ENCODE data around the gene MAPK9.
A peak's percentile ranks its signal among the peaks of the same experiment; 100 is the strongest.
"Not testable (repeated sequence)": the region's sequence is repeated elsewhere in the genome, so short reads cannot be mapped to it uniquely, and the experiment has no call there.

Gene MAPK9

DNA sequence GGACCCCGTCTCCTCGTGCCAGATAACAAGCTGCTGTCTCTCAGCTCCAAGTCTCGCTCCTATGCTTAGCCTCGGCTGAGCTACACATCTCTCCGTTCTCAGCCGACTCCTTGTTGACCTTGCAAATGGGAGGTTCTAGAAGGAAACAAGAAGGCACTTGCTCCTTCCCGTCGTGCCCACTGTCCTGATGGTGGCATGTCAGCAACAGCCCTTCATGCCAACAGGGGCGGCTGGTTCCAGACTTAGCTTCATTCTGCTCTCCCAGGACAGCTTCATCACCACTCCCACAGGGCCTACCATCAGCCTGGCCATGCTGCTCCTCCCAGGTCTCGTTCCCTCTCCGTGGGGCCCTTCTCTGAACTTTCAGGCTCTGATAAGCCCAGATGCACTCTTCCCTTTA, 69.8 kb downstream of the MAPK9 start:
- no peak for DNase-seq

DNA sequence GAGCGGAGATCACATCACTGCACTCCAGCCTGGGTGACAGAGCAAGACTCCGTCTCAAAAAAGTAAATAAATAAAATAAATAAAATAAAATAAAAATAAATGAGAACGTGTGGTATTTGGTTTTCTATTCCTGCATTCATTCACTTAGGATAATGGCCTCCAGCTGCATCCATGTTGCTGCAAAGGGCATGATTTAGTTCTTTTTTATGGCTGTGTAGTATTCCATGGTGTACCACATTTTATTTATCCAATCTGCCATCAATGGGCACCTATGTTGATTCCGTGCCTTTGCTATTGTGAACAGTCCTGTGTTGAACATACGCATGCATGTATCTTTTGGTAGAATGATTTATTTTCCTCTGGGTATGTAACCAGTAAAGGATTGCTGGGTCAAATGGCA, 74.1 kb downstream of the MAPK9 start:
- no peak for DNase-seq

DNA sequence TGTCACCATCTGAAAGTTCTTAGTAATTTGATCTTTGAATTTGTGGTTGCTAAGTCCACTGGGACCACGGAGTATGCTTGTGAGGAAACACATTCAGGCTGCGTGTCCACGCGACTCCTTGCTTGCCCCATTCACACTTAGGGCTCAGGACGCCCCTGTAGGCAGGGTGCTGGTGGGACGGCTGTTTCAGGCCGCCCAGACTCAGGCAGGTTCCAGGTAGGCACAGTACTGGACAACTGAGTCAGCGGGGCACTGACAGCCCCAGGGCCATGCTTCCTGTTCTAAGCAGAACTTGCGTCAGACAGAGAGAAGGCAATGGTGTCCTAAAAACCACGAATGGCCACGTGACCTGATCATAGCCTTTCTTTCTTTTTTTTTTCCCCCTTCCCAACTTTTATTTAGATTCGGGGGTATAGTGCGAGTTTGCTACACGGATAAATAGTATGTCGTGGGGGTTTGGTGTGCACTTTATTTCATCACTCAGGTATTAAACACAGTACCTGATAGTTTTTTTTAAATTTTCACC, 75.2 kb downstream of the MAPK9 start:
- DNase-seq, result no peak

DNA sequence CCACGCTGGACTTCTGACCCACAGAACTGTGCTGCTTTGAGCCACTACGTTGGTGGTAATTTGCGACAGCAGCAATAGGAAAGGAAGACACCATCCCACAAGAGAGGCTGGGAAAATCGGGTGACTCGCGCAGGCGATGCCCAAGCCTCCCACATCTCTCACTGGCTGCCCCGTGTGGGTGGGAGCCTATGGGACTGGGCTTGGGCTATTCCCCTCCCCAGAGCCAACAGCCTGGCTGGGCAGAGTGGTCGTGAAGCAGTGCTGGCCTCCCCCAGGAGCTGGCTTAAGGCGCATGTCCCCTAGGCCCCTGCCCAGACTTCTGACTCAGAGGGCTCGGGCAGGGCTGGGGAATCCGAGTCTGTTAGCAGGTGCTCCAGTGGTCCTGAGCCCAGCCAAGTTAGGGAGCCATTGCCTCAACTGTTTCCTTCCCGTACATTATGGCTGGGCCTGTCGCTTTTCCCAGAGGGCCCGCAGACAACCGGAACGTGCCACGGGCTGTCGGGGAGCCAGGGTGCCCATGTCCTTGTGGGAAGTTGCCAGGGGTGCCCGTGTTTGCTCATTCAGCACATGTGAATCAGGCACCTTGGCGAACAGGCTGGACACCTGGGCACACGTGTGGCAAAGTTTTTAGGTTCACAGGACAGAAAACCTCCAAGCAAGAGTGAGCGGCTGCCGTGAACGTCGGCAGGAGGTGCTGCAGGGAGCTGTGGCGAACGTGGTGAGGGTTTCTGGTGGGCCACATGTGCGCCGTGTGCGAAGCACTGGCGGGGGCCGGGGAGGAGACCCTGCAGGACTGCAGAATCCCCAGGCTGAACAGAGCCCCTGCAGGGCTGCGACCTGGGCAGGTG, 75.9 kb downstream of the MAPK9 start:
- no peak for DNase-seq

DNA sequence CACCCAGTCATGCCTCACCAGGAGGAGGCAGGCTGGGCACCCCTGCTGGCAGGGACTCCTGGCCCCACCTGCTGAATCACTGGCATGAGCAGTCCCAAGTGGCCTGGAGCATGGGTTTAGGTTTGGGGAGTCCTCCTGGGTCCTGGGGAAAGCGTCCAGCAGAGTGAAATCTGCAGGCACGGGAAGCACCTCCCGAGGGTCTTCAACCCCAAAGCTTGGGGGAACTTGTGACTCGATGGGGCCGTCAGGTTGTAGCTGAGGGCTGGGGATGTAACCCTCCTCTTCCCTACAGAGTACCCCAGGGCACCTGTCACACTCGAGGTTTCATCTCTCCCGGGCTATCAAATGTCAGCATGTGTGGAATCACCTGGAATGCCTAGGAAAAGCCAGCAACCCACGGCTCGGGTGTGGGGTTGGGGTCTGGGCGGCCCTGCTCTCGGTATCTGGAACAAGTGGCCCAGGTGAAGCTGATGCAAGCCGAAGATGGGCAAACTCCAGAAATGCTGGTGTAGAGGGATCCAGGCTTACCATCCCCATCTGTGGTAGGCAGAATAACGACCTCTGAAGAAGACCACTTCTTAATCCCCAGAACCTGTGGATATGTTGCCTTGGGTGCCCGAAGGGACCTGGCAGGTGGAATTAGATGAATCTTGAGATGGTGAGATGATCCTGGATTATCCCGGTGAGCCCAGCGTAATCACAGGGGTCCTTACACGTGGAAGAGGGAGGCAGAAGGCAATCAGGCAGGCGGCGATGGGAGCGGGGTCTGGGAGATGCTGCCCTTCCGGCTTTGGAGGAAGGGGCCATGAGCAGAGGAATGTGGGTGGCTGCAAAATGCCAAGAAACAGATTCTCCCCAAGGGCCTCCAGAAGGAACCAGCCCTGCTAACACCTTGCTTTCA, 76.8 kb downstream of the MAPK9 start:
- no peak for DNase-seq

DNA sequence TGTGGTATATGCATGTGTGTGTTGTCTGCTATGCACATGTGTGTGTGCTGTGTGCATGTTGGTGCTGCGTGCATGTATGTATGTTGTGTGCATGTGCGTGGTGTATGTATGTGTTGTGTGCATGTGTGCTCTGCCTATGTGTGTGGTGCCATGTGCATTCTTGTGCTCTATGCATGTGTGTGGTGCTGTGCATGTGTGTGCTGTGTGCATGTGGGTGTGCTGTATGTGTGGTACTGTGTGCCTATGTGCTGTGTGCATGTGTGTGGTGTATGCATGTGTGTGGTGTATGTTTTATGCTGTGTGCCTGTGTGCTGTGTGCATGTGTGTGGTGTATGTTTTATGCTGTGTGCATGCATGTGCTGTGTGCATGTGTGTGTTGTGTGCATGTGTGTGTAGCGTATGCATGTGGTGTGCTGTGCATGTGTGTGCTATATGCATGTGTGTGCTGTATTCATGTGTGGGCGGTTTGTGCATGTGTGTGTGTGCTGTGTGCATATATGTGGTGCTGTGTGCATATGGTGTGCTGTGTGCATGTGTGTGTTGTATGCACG, 78.2 kb downstream of the MAPK9 start:
- DNase-seq, result no peak

DNA sequence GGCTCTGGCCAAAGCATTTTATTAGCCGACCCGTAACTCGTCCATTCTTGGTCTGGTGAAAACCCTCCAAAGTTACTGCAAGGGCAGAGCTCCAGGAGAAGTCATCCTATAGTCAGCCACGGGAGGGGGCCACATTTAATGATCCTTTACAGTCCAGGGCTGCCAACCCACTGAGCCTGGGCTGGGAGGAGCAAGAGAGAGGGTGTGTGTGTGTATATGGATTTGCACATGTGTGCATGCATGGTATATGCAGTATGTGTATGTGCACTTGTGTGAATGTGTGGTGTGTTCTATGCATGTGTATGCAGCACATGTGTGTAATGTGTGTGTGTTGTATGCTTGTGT, 78.7 kb downstream of the MAPK9 start:
- no peak for DNase-seq

DNA sequence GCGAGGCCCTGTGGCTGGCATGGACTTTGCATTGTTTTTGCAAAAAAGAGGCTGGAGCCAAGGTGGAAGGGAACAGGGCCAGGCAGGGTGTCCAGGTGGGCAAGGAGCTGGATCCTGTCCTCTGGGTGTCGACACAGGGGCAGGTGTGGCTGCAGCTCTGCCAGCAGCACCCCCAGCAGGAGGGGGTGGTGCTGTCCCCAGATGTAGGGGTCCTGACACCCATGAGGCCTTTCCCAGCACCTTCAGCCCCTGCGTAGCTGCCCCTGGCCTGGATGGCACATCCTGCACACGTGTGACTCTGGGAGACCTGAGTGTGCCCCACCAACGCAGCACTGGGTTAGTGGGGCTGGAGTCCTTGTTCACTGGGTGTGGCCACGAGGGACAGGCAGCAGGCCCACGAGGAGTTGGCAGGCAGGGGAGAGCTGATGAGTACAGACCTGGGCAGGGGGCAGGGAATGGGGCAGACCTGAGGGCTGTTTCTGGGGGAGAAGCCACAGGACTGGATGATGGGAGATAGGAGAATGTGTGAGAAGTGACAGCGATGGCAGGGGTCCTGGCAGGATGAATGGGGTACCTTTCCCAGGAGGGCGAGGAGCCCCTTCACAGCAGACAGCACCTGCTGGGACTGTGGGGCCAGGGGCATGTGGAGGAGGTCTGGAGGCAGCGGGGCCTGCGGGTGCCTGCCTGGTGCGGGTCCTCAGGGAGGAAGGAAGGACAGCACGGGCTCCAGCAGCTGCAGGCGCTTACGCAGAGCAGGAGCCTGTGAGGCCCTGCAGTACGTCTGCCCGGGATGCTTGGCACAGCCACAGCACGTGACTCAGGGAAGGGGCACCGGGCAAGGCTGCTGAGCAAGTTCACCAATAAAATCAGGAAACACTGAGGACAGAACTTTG, 79.3 kb downstream of the MAPK9 start:
- no peak for DNase-seq

- no peak for DNase-seq
These were observed 80.2 kb downstream of the MAPK9 start for GRCh38 chr5:180211761-180212035.

GRCh38 chr5:180210961-180211760, 80.7 kb downstream of the MAPK9 start:
- no peak for DNase-seq

DNA sequence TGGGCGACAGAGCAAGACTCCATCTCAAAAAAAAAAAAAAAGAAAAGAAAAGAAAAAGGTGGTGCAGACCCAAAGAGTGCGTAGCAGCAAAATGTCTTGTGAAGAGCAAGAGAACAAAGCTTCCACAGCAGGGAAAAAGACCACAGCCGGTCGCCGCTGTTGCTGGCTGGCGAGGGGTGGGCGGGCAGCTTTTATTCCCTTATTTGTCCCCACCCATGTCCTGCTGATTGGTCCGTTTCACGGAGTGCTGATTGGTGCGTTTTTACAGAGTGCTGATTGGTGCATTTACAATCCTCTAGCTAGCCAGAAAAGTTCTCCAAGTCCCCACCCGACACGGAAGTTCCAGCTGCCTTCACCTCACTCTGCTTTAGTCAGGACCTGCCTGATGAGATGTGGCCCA, 81.8 kb downstream of the MAPK9 start:
- not testable (repeated sequence) for DNase-seq

- peak; percentile 13 for DNase-seq
These were observed 82.7 kb downstream of the MAPK9 start, which contains the start of gene RASGEF1C for GRCh38 chr5:180209137-180209581. Gene RASGEF1C (minus strand): TSS chr5:180209211. CDS start chr5:180138052, 71,159 bp downstream.

DNA sequence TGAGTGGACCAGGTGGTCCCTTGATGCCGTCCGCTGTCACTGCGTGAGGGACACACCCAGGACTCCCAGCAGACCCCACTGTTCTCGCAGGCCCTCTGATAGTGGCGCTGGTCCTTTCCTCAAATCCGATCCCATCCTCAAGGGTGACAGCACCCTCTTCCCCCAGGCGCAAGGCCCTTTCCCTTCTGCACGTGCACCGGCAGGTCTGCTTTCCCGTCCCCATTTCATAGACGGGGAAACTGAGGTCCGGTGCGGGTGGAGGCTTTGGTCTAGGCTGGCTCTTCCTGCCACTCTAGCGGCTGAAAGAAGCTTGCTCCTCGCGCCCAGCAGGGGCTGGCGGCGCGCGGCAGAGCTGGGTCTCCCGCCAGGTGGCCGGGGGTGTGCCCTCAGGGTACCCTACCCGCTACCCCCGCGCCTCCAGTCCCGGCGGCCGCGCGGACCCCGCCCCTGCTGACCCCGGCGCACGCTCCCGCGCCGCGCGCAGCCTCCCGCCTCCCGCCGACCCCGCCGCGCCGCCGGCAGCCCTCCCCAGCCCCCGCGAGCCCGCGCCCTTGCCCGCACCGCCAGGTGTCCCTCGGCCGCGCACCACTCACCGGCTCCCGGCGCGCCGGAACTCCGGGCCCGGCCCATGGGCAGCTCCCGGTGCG, 83.3 kb downstream of the MAPK9 start:
- no peak for DNase-seq

GRCh38 chr5:180208038-180208434, 83.8 kb downstream of the MAPK9 start:
- DNase-seq, result no peak

GRCh38 chr5:180207593-180207992, 84.3 kb downstream of the MAPK9 start:
- no peak for DNase-seq

GRCh38 chr5:180206993-180207392, 84.9 kb downstream of the MAPK9 start:
- no peak for DNase-seq

- DNase-seq, result no peak
These were observed 86.0 kb downstream of the MAPK9 start for GRCh38 chr5:180205916-180206315.

GRCh38 chr5:180204276-180204819, 87.5 kb downstream of the MAPK9 start:
- no peak for DNase-seq

DNA sequence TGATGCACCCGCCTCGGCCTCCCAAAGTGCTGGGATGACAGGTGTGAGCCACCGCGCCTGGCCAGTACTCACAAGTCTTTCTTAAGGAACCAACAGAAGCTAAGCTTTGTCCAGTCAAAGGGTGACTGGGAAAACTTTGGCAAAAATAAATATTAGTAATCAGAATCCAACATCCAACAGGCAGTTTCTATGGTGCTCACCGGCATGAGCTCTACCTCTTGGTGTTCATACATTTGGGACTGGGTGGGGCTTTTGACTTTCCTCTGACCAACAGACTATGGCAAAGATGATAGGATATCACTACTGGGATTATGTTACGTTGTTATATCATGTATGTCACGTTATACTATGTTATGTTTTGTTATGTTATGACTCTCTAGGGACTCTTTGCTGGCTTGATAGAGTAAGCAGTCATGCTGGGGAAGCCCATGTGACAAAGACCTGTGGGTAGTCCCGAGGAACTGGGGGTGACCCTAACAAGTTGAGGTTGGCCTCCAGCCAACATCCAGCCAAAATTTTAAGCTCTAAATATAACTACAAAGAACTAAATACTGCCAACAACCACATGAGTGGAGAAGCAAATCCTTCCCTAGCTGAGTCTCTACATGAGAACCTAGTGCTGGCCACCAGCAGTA, 88.8 kb downstream of the MAPK9 start:
- DNase-seq, result no peak

Measured in NCI-H2227 treated with DMSO at 0.1 percent for 48 hours (cell line).